Thymus (tissue), 11 donors: ENCODE results near the gene CSTPP1. TPM values are rescaled to one million over a fixed set of nuclear protein-coding genes. Genes with fewer than 3 reads are reported as not detected.
"Not testable (repeated sequence)": the region's sequence is repeated elsewhere in the genome, so short reads cannot be mapped to it uniquely, and the experiment has no call there.

Experiments
- DNase-seq, 9 donors: peaks; one replicate each; pipeline ENCODE4 v3.0.0-alpha.2; 2013; ENCODE audit warnings: low spot score in 9 of 9, low read depth in 6 of 9, missing footprints in 1 of 9
- H3K27ac ChIP-seq, 2 donors: one replicate each; pipeline ENCODE4 v1.5.1; 2013; ENCODE audit warnings: control low read depth in 1 of 2, low read depth in 1 of 2, low read length in 1 of 2, mild to moderate bottlenecking in 1 of 2, moderate library complexity in 1 of 2
- H3K27me3 ChIP-seq, 2 donors: one replicate each; pipeline ENCODE4 v1.5.1; 2013; ENCODE audit warnings: low read length in 1 of 2; ENCODE audit not compliant: control insufficient read depth in 2 of 2, insufficient read depth in 1 of 2
- H3K36me3 ChIP-seq, 2 donors: one replicate each; pipeline ENCODE4 v1.5.1; 2013; ENCODE audit warnings: low read length in 1 of 2, mild to moderate bottlenecking in 1 of 2, moderate library complexity in 1 of 2; ENCODE audit not compliant: control insufficient read depth in 2 of 2, insufficient read depth in 2 of 2
- H3K4me1 ChIP-seq, 2 donors: one replicate each; pipeline ENCODE4 v1.5.1; 2013; ENCODE audit warnings: low read length in 2 of 2; ENCODE audit not compliant: control insufficient read depth in 2 of 2, insufficient read depth in 2 of 2
- H3K4me3 ChIP-seq, 2 donors: one replicate each; pipeline ENCODE4 v1.5.1; 2013; ENCODE audit warnings: low read length in 2 of 2, control low read depth in 1 of 2, mild to moderate bottlenecking in 1 of 2
- H3K9me3 ChIP-seq, 2 donors: one replicate each; pipeline ENCODE4 v1.5.1; 2013; ENCODE audit warnings: low read length in 1 of 2, mild to moderate bottlenecking in 1 of 2; ENCODE audit not compliant: control insufficient read depth in 2 of 2, insufficient read depth in 1 of 2
- WGBS: extraction: QIAGEN DNeasy Blood & Tissue Kit; methylation state at CpG from one replicate; pipeline ENCODE4 v1.1.7; 2013; 5-methylcytosine and 5-hydroxymethylcytosine counted together
- polyA plus RNA-seq: library from polyadenylated mRNA; stranded (reverse); fragments of 200-250 nt; gene quantifications from one replicate; pipeline ENCODE4 v1.2.3, GENCODE V29; 2013
- total RNA-seq: library from RNA; stranded (reverse); fragments of 120-200 nt; gene quantifications from one replicate; pipeline ENCODE4 v1.2.4, GENCODE V29; 2013
- donor health status: healthy.

CSTPP1 gene
- total and polyA plus RNA-seq, 2 donors: 15.8 to 16.0 TPM

GRCh38 chr11:47186076-47186699 lies 249.6 kb downstream of the CSTPP1 start, which contains the start of gene PACSIN3:
PACSIN3 (minus strand) TSS chr11:47186434; CDS start chr11:47182727, 3,707 bp downstream.
- Histone ChIP-seq H3K27ac (peak within 1 kb of the TSS in 1 of 2 donors; percentile 9), H3K27me3 (peaks cover 41 to 70% of the 10 kb centered on the region in 2 donors), H3K4me3 (peak within 1 kb of the TSS; percentile 30 to 65), H3K4me1 (peaks cover 7 to 19% of the 10 kb centered on the region in 2 donors), H3K9me3 (peaks cover 0 to 10% of the 10 kb centered on the region in 2 donors), H3K36me3 (no peaks in the 10 kb centered on the region)
- DNase-seq: peak in 1 of 9 donors; percentile 25
- under 1% methylated on average over 80 of the region's 80 CpGs for WGBS

- peak in 3 of 9 donors; percentile 8 to 58 (median 30) for DNase-seq
Observed at GRCh38 chr11:47186700-47187695, 250.4 kb downstream of the CSTPP1 start.

GRCh38 chr11:47187723-47188122 lies 251.2 kb downstream of the CSTPP1 start:
- H3K9me3 ChIP-seq: peaks cover 0 to 10% of the 10 kb centered on the region in 2 donors
- DNase-seq: no peak
- peaks cover 7 to 19% of the 10 kb centered on the region in 2 donors for H3K4me1 ChIP-seq
- H3K36me3 ChIP-seq: no peaks in the 10 kb centered on the region
- peak overlapping the region in 1 of 2 donors; percentile 10 for H3K4me3 ChIP-seq
- H3K27me3 ChIP-seq: peaks cover 40 to 68% of the 10 kb centered on the region in 2 donors
- 68% methylated on average over 5 of the region's 5 CpGs for WGBS
- no peak overlapping the region for H3K27ac ChIP-seq

More at GRCh38 chr11:47186700-47187695, 250.4 kb downstream of the CSTPP1 start:
- Histone ChIP-seq H3K9me3 (peaks cover 0 to 10% of the 10 kb centered on the region in 2 donors), H3K4me3 (peak overlapping the region; percentile 10 to 65), H3K27me3 (peaks cover 41 to 70% of the 10 kb centered on the region in 2 donors), H3K36me3 (no peaks in the 10 kb centered on the region), H3K27ac (no peak overlapping the region), H3K4me1 (peaks cover 7 to 19% of the 10 kb centered on the region in 2 donors)
- 3% methylated on average over 63 of the region's 63 CpGs for WGBS

GRCh38 chr11:47188259-47188658 lies 251.7 kb downstream of the CSTPP1 start:
- peaks cover 0 to 10% of the 10 kb centered on the region in 2 donors for H3K9me3 ChIP-seq
- DNase-seq: no peak
- WGBS: 93% methylated on average over 1 of the region's 1 CpG
- H3K4me3 ChIP-seq: no peak overlapping the region
- H3K36me3 ChIP-seq: no peaks in the 10 kb centered on the region
- H3K27me3 ChIP-seq: peaks cover 40 to 65% of the 10 kb centered on the region in 2 donors
- peaks cover 7 to 19% of the 10 kb centered on the region in 2 donors for H3K4me1 ChIP-seq
- no peak overlapping the region for H3K27ac ChIP-seq

GRCh38 chr11:47189100-47189834 lies 252.7 kb downstream of the CSTPP1 start:
- H3K4me1 ChIP-seq: peaks cover 7 to 19% of the 10 kb centered on the region in 2 donors
- DNase-seq: no peak
- peaks cover 40 to 57% of the 10 kb centered on the region in 2 donors for H3K27me3 ChIP-seq
- 94% methylated on average over 11 of the region's 11 CpGs for whole genome bisulfite sequencing
- H3K36me3 ChIP-seq: no peaks in the 10 kb centered on the region
- peaks cover 0 to 10% of the 10 kb centered on the region in 2 donors for H3K9me3 ChIP-seq
- H3K4me3 ChIP-seq: no peak overlapping the region
- H3K27ac ChIP-seq: no peak overlapping the region

- not testable (repeated sequence) for H3K9me3 ChIP-seq, H3K36me3 ChIP-seq, H3K27ac ChIP-seq, H3K4me3 ChIP-seq, DNase-seq
- WGBS: 93% methylated on average over 10 of the region's 10 CpGs
- peaks cover 22 to 38% of the 10 kb centered on the region in 2 donors for H3K27me3 ChIP-seq
- H3K4me1 ChIP-seq: peaks cover 7 to 15% of the 10 kb centered on the region in 2 donors
Observed at GRCh38 chr11:47191137-47191536, 254.6 kb downstream of the CSTPP1 start.

GRCh38 chr11:47192111-47192510 lies 255.6 kb downstream of the CSTPP1 start:
- Histone ChIP-seq H3K27me3 (peaks cover 12 to 30% of the 10 kb centered on the region in 2 donors), H3K36me3 (no peaks in the 10 kb centered on the region), H3K4me3 (no peak overlapping the region), H3K4me1 (peaks cover 3 to 8% of the 10 kb centered on the region in 2 donors), H3K27ac (no peak overlapping the region), H3K9me3 (no peaks in the 10 kb centered on the region)
- DNase-seq: no peak
- WGBS: 95% methylated on average over 4 of the region's 4 CpGs

- not testable (repeated sequence) for H3K4me3 ChIP-seq, H3K9me3 ChIP-seq, DNase-seq, H3K4me1 ChIP-seq, H3K27me3 ChIP-seq, H3K27ac ChIP-seq, H3K36me3 ChIP-seq
- WGBS: 97% methylated on average over 9 of the region's 9 CpGs
Observed at GRCh38 chr11:47198161-47198560, 261.6 kb downstream of the CSTPP1 start.
